ENCODE results near the gene CLN3. TPM values are rescaled to one million over a fixed set of nuclear protein-coding genes. Genes with fewer than 3 reads are reported as not detected.

Gene CLN3
- total and polyA plus RNA-seq, 9 of the 15 experiments (the other 6 are each of a cell fraction or from before 2014, with no cell fraction given), result 2.5 to 27.1 (median 11.6) TPM

DNA sequence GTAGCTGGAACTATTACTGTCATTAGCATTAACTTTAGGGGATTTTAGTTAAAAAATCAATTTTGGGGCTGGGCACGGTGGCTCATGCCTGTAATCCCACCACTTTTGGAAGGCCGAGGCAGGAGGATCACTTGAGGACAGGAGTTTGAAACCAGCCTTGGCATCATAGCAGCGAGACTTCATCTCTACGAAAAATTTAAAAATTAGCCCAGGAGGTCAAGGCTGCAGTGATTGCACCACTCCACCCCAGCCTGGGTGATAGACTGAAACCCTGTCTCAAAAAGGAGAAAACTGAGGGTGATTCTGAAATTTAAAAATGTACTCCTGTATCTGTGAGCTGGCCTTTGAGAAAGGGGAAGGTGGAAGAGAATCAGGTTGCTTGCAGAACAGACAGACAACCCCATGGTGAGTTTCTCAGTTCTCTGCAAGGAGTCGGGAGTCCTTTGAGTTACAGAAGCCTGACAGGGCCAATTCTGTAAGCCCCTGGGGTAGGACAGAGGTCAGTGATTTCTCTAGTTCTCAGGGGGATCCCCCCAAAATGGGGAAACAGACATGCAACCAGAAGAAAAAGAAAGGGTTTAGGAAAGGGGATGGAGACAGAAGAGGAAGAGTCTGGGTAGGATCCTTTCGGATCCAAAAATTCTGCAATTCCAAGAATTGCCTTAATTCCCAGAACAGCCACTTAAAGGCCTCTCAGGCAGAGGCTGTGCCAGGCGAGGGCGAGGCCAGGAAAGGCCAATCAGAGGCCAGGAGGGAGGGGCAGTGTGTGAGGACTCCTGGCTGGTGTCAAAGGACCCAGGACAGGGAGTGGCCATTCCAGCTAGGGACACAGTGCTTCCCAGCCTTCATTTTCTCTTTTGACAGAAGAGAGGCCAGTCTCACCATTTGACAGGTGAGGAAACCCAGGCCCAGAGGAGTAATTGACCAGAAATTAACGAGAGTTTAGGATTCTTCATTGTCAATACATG lies 40.2 kb upstream of the CLN3 start (continued):
- TF ChIP-seq, protein P1, sequence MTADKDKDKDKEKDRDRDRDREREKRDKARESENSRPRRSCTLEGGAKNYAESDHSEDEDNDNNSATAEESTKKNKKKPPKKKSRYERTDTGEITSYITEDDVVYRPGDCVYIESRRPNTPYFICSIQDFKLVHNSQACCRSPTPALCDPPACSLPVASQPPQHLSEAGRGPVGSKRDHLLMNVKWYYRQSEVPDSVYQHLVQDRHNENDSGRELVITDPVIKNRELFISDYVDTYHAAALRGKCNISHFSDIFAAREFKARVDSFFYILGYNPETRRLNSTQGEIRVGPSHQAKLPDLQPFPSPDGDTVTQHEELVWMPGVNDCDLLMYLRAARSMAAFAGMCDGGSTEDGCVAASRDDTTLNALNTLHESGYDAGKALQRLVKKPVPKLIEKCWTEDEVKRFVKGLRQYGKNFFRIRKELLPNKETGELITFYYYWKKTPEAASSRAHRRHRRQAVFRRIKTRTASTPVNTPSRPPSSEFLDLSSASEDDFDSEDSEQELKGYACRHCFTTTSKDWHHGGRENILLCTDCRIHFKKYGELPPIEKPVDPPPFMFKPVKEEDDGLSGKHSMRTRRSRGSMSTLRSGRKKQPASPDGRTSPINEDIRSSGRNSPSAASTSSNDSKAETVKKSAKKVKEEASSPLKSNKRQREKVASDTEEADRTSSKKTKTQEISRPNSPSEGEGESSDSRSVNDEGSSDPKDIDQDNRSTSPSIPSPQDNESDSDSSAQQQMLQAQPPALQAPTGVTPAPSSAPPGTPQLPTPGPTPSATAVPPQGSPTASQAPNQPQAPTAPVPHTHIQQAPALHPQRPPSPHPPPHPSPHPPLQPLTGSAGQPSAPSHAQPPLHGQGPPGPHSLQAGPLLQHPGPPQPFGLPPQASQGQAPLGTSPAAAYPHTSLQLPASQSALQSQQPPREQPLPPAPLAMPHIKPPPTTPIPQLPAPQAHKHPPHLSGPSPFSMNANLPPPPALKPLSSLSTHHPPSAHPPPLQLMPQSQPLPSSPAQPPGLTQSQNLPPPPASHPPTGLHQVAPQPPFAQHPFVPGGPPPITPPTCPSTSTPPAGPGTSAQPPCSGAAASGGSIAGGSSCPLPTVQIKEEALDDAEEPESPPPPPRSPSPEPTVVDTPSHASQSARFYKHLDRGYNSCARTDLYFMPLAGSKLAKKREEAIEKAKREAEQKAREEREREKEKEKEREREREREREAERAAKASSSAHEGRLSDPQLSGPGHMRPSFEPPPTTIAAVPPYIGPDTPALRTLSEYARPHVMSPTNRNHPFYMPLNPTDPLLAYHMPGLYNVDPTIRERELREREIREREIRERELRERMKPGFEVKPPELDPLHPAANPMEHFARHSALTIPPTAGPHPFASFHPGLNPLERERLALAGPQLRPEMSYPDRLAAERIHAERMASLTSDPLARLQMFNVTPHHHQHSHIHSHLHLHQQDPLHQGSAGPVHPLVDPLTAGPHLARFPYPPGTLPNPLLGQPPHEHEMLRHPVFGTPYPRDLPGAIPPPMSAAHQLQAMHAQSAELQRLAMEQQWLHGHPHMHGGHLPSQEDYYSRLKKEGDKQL (CRISPR knock-in tag; IDR thresholded peaks at IDR 0.05; ENCODE audit: borderline replicate concordance), result no peak
- TF ChIP-seq, protein P2, sequence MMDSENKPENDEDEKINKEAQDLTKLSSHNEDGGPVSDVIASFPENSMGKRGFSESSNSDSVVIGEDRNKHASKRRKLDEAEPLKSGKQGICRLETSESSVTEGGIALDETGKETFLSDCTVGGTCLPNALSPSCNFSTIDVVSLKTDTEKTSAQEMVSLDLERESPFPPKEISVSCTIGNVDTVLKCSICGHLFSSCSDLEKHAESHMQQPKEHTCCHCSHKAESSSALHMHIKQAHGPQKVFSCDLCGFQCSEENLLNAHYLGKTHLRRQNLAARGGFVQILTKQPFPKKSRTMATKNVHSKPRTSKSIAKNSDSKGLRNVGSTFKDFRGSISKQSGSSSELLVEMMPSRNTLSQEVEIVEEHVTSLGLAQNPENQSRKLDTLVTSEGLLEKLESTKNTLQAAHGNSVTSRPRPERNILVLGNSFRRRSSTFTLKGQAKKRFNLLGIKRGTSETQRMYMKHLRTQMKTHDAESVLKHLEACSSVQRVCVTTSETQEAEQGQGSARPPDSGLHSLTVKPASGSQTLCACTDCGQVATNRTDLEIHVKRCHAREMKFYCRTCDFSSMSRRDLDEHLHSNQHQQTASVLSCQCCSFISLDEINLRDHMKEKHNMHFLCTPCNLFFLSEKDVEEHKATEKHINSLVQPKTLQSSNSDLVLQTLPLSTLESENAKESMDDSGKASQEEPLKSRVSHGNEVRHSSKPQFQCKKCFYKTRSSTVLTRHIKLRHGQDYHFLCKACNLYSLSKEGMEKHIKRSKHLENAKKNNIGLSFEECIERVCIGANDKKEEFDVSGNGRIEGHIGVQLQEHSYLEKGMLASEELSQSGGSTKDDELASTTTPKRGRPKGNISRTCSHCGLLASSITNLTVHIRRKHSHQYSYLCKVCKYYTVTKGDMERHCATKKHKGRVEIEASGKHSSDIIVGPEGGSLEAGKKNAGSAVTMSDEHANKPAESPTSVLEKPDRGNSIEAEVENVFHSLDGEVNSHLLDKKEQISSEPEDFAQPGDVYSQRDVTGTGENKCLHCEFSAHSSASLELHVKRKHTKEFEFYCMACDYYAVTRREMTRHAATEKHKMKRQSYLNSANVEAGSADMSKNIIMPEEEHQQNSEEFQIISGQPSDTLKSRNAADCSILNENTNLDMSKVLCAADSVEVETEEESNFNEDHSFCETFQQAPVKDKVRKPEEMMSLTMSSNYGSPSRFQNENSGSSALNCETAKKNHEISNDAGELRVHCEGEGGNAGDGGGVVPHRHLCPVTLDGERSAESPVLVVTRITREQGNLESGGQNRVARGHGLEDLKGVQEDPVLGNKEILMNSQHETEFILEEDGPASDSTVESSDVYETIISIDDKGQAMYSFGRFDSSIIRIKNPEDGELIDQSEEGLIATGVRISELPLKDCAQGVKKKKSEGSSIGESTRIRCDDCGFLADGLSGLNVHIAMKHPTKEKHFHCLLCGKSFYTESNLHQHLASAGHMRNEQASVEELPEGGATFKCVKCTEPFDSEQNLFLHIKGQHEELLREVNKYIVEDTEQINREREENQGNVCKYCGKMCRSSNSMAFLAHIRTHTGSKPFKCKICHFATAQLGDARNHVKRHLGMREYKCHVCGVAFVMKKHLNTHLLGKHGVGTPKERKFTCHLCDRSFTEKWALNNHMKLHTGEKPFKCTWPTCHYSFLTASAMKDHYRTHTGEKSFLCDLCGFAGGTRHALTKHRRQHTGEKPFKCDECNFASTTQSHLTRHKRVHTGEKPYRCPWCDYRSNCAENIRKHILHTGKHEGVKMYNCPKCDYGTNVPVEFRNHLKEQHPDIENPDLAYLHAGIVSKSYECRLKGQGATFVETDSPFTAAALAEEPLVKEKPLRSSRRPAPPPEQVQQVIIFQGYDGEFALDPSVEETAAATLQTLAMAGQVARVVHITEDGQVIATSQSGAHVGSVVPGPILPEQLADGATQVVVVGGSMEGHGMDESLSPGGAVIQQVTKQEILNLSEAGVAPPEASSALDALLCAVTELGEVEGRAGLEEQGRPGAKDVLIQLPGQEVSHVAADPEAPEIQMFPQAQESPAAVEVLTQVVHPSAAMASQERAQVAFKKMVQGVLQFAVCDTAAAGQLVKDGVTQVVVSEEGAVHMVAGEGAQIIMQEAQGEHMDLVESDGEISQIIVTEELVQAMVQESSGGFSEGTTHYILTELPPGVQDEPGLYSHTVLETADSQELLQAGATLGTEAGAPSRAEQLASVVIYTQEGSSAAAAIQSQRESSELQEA (IDR thresholded peaks at IDR 0.05; ENCODE audit: low read depth), result peak; percentile 83
- TF ChIP-seq STAT6 (CRISPR knock-in tag; IDR thresholded peaks at IDR 0.05), result no peak
- no peak for TF ChIP-seq MBD2 (IDR thresholded peaks at IDR 0.05; ENCODE audit: borderline replicate concordance, low read depth)
- no peak for TF ChIP-seq SREBF2 (CRISPR knock-in tag; IDR thresholded peaks at IDR 0.05)
